Measurements from ENCODE around the gene FOXO3.

FOXO3 gene

DNA sequence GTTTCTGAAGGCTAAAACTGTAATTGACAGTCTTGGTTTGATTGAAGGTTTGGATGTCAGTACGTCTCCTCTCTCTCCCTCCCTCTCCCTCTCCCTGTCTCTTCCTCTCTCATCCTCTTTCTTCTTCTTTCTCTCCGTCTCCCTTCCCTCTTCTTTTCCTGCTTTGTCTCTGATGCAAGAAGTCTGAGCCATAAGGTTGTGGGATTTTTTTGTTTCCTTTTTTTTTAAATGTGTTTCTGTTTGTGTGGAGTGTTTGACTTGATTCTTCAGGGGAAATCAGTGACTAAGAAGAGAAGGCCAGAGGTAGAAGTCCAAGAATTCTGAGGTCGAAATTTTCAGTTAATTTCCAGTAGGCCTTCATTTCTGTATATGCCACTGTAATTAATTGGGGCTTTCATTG lies 111.9 kb downstream of the FOXO3 start:
- no peak for DNase-seq (ENCODE audit: extremely low spot score)
- CTCF ChIA-PET = interaction anchor here (1.0 kb wide), 1 partner anchor 14 kb away, joined by 3 read pairs; no protein-coding TSS in a partner anchor
- TF ChIP-seq, protein P1, sequence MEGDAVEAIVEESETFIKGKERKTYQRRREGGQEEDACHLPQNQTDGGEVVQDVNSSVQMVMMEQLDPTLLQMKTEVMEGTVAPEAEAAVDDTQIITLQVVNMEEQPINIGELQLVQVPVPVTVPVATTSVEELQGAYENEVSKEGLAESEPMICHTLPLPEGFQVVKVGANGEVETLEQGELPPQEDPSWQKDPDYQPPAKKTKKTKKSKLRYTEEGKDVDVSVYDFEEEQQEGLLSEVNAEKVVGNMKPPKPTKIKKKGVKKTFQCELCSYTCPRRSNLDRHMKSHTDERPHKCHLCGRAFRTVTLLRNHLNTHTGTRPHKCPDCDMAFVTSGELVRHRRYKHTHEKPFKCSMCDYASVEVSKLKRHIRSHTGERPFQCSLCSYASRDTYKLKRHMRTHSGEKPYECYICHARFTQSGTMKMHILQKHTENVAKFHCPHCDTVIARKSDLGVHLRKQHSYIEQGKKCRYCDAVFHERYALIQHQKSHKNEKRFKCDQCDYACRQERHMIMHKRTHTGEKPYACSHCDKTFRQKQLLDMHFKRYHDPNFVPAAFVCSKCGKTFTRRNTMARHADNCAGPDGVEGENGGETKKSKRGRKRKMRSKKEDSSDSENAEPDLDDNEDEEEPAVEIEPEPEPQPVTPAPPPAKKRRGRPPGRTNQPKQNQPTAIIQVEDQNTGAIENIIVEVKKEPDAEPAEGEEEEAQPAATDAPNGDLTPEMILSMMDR (IDR thresholded peaks at IDR 0.05; ENCODE audit: control extremely low read depth, extremely low read depth, low read depth, missing control alignments) = no peak
- POLR2A ChIA-PET = no interaction called here

DNA sequence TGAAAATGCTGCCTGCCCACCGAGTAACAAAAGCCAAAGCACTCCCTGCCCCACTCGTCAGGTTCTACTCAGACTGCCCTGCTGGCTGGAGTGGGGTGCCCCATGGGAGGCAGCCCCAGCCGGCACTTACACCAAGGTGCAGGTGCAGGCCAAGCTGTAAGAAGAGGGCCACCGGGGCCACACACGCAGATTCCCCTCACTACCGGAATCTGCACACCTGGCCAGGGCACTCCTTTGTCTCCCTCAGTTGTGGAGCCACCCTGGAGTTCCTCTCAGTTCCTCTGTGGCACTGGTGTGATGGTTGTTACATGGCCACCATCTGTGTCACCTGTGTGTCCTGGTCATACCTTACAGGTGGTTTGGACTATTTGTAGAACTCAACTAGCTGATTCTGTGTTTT lies 112.4 kb downstream of the FOXO3 start:
- POLR2A ChIA-PET = no interaction called here
- CTCF ChIA-PET = interaction anchor here (1.0 kb wide), 1 partner anchor 14 kb away, joined by 3 read pairs; no protein-coding TSS in a partner anchor
- TF ChIP-seq, protein P1 (IDR thresholded peaks at IDR 0.05; ENCODE audit: control extremely low read depth, extremely low read depth, low read depth, missing control alignments) = no peak
- no peak for DNase-seq (ENCODE audit: extremely low spot score)

DNA sequence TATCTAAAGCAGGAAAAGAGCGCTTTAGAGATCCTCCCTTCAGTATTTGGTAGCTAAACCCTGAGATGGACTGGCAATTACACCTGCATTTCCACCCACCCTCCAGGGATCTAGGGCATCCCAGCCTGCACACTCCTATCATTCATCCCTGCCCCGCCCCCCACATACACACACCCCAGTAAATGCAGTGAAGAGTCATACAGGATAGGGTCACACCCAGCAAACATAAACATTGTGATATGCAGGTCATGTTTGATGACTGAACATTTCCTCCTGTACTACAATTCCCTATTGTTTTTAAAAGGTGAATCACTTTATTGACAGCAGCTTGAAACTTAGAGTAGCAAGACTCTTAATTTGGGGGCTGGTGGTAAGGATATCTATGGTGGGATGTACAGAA lies 112.9 kb downstream of the FOXO3 start:
- TF ChIP-seq, protein P1 (IDR thresholded peaks at IDR 0.05; ENCODE audit: control extremely low read depth, extremely low read depth, low read depth, missing control alignments) = no peak
- no peak for DNase-seq (ENCODE audit: extremely low spot score)
- POLR2A ChIA-PET = no interaction called here
- CTCF ChIA-PET = interaction anchor here (1.0 kb wide), 1 partner anchor 13 kb away, joined by 3 read pairs; no protein-coding TSS in a partner anchor

DNA sequence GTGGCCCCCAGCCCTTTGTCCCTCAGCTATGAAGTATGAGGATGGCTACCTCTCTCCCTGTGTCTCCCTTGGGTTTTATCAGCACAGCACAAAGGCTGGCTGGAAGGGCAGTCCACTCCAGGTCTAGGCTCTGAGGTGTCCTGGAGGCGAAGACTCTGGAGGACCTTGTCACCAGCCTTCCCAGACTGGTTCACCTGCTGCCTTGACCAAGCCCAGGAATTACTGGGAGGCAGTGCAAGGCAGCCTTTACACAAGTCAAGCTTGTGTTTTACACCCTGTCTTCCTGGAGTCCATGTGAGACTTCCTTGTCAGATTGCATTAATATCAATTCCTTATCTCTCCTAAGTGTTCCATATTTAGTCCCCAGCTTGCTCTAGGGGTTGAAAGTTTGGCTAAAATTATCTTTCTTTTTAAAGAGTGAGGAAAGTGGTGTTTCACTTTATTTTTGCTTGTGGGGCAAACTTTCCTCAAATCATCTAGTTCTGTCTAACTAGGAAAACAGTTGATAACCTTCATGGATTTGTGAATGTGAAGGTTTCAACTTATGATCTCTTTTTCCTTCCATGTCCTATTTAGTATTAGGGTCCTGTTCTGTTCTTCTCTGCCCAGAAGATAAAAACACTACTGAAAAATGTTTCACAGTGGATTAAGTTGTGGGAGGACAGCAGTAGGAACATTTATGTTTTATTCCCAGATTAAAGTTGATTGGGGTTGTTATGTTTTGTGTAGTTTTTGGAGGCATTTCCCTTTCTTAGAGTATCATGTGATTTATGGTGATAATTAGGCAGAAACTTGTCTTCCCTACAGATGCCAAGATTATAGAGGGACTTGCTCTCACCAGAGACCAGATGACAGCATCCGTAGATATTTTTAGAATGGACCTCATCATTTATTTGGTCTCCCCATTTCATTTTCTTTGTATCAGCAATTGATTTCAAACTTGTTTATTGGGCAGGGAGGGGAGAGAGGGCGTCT lies 114.8 kb downstream of the FOXO3 start:
- CTCF ChIA-PET = no interaction called here
- TF ChIP-seq, protein P1 (IDR thresholded peaks at IDR 0.05; ENCODE audit: control extremely low read depth, extremely low read depth, low read depth, missing control alignments) = no peak
- DNase-seq (ENCODE audit: extremely low spot score) = no peak
- POLR2A ChIA-PET = no interaction called here

DNA sequence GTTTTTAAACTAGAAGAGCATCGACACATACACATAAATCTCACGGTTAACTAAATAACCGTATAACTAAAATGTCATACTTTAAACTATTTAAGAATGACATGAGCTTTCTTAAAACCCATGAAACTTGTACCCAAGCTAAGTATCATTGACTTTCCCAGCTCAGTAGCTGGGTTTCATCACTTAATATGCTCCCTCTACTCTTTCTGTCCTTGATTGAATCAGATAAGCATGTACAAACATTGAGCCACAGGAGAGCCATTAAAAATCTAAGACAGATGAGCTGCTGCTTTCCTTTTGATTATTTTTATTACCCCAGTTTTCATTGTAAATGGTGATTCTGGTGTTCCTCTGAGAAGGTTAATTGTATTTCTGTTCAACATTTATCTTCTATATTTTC lies 115.8 kb downstream of the FOXO3 start:
- TF ChIP-seq, protein P1 (IDR thresholded peaks at IDR 0.05; ENCODE audit: control extremely low read depth, extremely low read depth, low read depth, missing control alignments) = no peak
- ChIA-PET CTCF (interaction anchor here (1.0 kb wide), 1 partner anchor 25 kb away, joined by 3 read pairs; no protein-coding TSS in a partner anchor), POLR2A (no interaction called here)
- DNase-seq (ENCODE audit: extremely low spot score) = no peak

DNA sequence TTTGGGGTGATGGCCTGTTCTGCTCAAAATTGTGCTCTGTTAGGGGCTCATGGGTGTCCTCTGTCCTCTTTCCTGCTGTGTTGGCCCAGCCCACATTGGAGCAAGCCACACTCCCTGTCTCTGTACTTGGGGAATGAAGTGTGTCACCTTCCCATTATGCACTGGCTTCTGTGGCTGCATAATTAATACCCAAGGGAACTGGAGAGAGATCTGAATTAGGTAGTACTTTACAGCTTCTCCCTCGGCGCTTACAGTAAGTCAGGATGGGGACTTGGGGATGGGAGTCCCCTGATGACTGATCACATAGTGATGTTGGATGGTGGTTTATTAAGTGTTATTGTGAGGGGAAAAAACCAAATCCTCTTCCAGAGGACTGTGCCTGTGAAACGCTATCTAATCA lies 116.6 kb downstream of the FOXO3 start:
- no peak for DNase-seq (ENCODE audit: extremely low spot score)
- TF ChIP-seq, protein P1 (IDR thresholded peaks at IDR 0.05; ENCODE audit: control extremely low read depth, extremely low read depth, low read depth, missing control alignments) = no peak
- ChIA-PET POLR2A (interaction anchor here (0.8 kb wide), 1 partner anchor 22 kb away, joined by 6 read pairs; no protein-coding TSS in a partner anchor), CTCF (interaction anchor here (1.0 kb wide), 1 partner anchor 24 kb away, joined by 3 read pairs; no protein-coding TSS in a partner anchor)
